H9 (cell line): ENCODE measurements around the gene EGR4. TPM values are rescaled to one million over a fixed set of nuclear protein-coding genes. Genes with fewer than 3 reads are reported as not detected.

Experiments
- DNase-seq: peaks from one replicate; pipeline ENCODE4 v3.0.0-alpha.2; 2017
- H2AFZ ChIP-seq: one replicate; pipeline ENCODE4 v1.6.1; 2013; ENCODE audit warnings: mild to moderate bottlenecking, low read length, control low read depth, moderate library complexity
- H2AK5ac ChIP-seq: 2 replicates; pipeline ENCODE4 v1.6.1; 2013; ENCODE audit warnings: low read length, control low read depth, mixed read lengths; ENCODE audit not compliant: insufficient read length
- H2BK120ac ChIP-seq: one replicate; pipeline ENCODE4 v1.6.1; 2013; ENCODE audit warnings: low read depth, mild to moderate bottlenecking, low read length, control low read depth, inconsistent platforms; ENCODE audit not compliant: poor library complexity, severe bottlenecking
- H2BK12ac ChIP-seq: 2 replicates; pipeline ENCODE4 v1.6.1; 2013; ENCODE audit warnings: low read length, control low read depth, mixed read lengths, low read depth; ENCODE audit not compliant: insufficient read length
- H2BK15ac ChIP-seq: 2 replicates; pipeline ENCODE4 v1.6.1; 2013; ENCODE audit warnings: low read depth, low read length, control low read depth
- H2BK20ac ChIP-seq: one replicate; pipeline ENCODE4 v1.6.1; 2013; ENCODE audit warnings: low read depth, mild to moderate bottlenecking, low read length, control low read depth, inconsistent platforms; ENCODE audit not compliant: poor library complexity, severe bottlenecking
- H2BK5ac ChIP-seq: 2 replicates; pipeline ENCODE4 v1.6.1; 2013; ENCODE audit warnings: low read length, control low read depth, mixed read lengths; ENCODE audit not compliant: insufficient read length
- H3K14ac ChIP-seq: 2 replicates; pipeline ENCODE4 v1.6.1; 2013; ENCODE audit warnings: low read length, control low read depth; ENCODE audit not compliant: insufficient read depth
- H3K18ac ChIP-seq: 2 replicates; pipeline ENCODE4 v1.6.1; 2013; ENCODE audit warnings: low read depth, mild to moderate bottlenecking, mixed read lengths, low read length, control low read depth; ENCODE audit not compliant: insufficient read length
- H3K23ac ChIP-seq: 2 replicates; pipeline ENCODE4 v1.6.1; 2013; ENCODE audit warnings: low read length, control low read depth, mixed read lengths, low read depth; ENCODE audit not compliant: insufficient read length
- H3K23me2 ChIP-seq: 2 replicates; pipeline ENCODE4 v1.6.1; 2013; ENCODE audit warnings: low read depth, mild to moderate bottlenecking, mixed read lengths, low read length, control low read depth; ENCODE audit not compliant: insufficient read length, poor library complexity, severe bottlenecking
- H3K27ac ChIP-seq: 2 replicates; pipeline ENCODE4 v1.5.1; 2013; ENCODE audit warnings: low read length, control low read depth, mixed read lengths, low read depth; ENCODE audit not compliant: insufficient read length
- H3K27me3 ChIP-seq: 2 replicates; pipeline ENCODE4 v1.6.1; 2013; ENCODE audit warnings: low read length, control low read depth, inconsistent platforms; ENCODE audit not compliant: insufficient read depth
- H3K4ac ChIP-seq: 2 replicates; pipeline ENCODE4 v1.6.1; 2013; ENCODE audit warnings: low read depth, mild to moderate bottlenecking, control low read depth, inconsistent platforms, low read length, moderate library complexity
- H3K4me1 ChIP-seq: 2 replicates; pipeline ENCODE4 v1.6.1; 2013; ENCODE audit warnings: low read length, control low read depth, inconsistent platforms; ENCODE audit not compliant: insufficient read depth
- H3K4me2 ChIP-seq: 2 replicates; pipeline ENCODE4 v1.6.1; 2013; ENCODE audit warnings: low read length, control low read depth, mixed read lengths; ENCODE audit not compliant: insufficient read length, insufficient read depth
- H3K56ac ChIP-seq: 2 replicates; pipeline ENCODE4 v1.6.1; 2013; ENCODE audit warnings: low read depth, mild to moderate bottlenecking, mixed read lengths, low read length, control low read depth; ENCODE audit not compliant: insufficient read length
- H3K79me1 ChIP-seq: 2 replicates; pipeline ENCODE4 v1.6.1; 2013; ENCODE audit warnings: low read depth, mild to moderate bottlenecking, moderate library complexity, low read length, control low read depth, inconsistent platforms; ENCODE audit not compliant: insufficient read depth, poor library complexity, severe bottlenecking
- H3K79me2 ChIP-seq: 2 replicates; pipeline ENCODE4 v1.6.1; 2013; ENCODE audit warnings: low read length, control low read depth, inconsistent platforms; ENCODE audit not compliant: insufficient read depth
- H3K9ac ChIP-seq: 2 replicates; pipeline ENCODE4 v1.6.1; 2013; ENCODE audit warnings: low read length, control low read depth, mixed read lengths; ENCODE audit not compliant: insufficient read length; ENCODE audit errors: extremely low read depth
- H3K9me3 ChIP-seq: one replicate; pipeline ENCODE4 v1.6.1; 2013; ENCODE audit warnings: low read depth, low read length, inconsistent platforms; ENCODE audit not compliant: control insufficient read depth
- H3T11ph ChIP-seq: one replicate; pipeline ENCODE4 v1.6.1; 2013; ENCODE audit warnings: mild to moderate bottlenecking, low read length, control low read depth, inconsistent platforms
- H4K20me1 ChIP-seq: one replicate; pipeline ENCODE4 v1.6.1; 2013; ENCODE audit not compliant: control insufficient read depth, insufficient read length, insufficient read depth
- H4K5ac ChIP-seq: 2 replicates; pipeline ENCODE4 v1.6.1; 2013; ENCODE audit warnings: low read depth, mild to moderate bottlenecking, mixed read lengths, low read length, control low read depth; ENCODE audit not compliant: insufficient read length
- H4K8ac ChIP-seq: replicated peaks from 2 replicates; pipeline ENCODE4 v1.6.1; 2013; ENCODE audit warnings: low read length, control low read depth, mixed read lengths, low read depth; ENCODE audit not compliant: insufficient read length
- H4K91ac ChIP-seq: 2 replicates; pipeline ENCODE4 v1.6.1; 2013; ENCODE audit warnings: low read depth, mild to moderate bottlenecking, moderate library complexity, mixed read lengths, low read length, control low read depth; ENCODE audit not compliant: insufficient read length
- H3K27ac Mint-ChIP-seq, 3 experiments: 2 replicates in 2 of 3; 3 replicates in 1 of 3; pipeline ENCODE4 v1.8.0; 2020 to 2021; ENCODE audit warnings: mixed read lengths in 3 of 3, mild to moderate bottlenecking in 1 of 3, moderate library complexity in 1 of 3
- H3K27me3 Mint-ChIP-seq: 2 replicates; pipeline ENCODE4 v1.8.0; 2021; ENCODE audit warnings: low read depth, mild to moderate bottlenecking, moderate library complexity, mixed read lengths
- H3K36me3 Mint-ChIP-seq, 3 experiments: 2 replicates in 2 of 3; 3 replicates in 1 of 3; pipeline ENCODE4 v1.8.0; 2020 to 2021; ENCODE audit warnings: low read depth in 3 of 3, mixed read lengths in 3 of 3; ENCODE audit not compliant: insufficient read depth in 1 of 3
- H3K4me1 Mint-ChIP-seq, 2 experiments: 2 replicates each; pipeline ENCODE4 v1.8.0; 2020; ENCODE audit warnings: mixed read lengths in 2 of 2
- H3K4me3 Mint-ChIP-seq, 2 experiments: 2 replicates in 1 of 2; 3 replicates in 1 of 2; pipeline ENCODE4 v1.8.0; 2020 to 2021; ENCODE audit warnings: mild to moderate bottlenecking in 2 of 2, mixed read lengths in 2 of 2, moderate library complexity in 1 of 2
- H3K9me3 Mint-ChIP-seq, 2 experiments: 2 replicates in 1 of 2; 3 replicates in 1 of 2; pipeline ENCODE4 v1.8.0; 2020; ENCODE audit warnings: mild to moderate bottlenecking in 2 of 2, mixed read lengths in 2 of 2, moderate library complexity in 1 of 2
- WGBS: extraction: QIAGEN DNeasy Blood & Tissue Kit; methylation state at CpG from one replicate; pipeline ENCODE4 v1.1.7; 2013; ENCODE audit warnings: missing lambda C conversion rate, low lambda C conversion rate, mixed read lengths; ENCODE audit not compliant: insufficient read length; ENCODE audit errors: extremely low coverage; 5-methylcytosine and 5-hydroxymethylcytosine counted together
- total RNA-seq: library from RNA; stranded (reverse); gene quantifications from 2 replicates; pipeline ENCODE4 v1.2.1, GENCODE V29; 2021
- TF ChIP-seq, protein P1 (sequence below): fragments of 200-600 bp; sonication (generic); conservative IDR thresholded peaks from 3 replicates; pipeline ENCODE4 v1.8.0; 2021; ENCODE audit warnings: antibody characterized with exemption, mild to moderate bottlenecking

The EGR4 gene
- total RNA-seq, 1 experiment from 2014 or later: 0.85 TPM

DNA sequence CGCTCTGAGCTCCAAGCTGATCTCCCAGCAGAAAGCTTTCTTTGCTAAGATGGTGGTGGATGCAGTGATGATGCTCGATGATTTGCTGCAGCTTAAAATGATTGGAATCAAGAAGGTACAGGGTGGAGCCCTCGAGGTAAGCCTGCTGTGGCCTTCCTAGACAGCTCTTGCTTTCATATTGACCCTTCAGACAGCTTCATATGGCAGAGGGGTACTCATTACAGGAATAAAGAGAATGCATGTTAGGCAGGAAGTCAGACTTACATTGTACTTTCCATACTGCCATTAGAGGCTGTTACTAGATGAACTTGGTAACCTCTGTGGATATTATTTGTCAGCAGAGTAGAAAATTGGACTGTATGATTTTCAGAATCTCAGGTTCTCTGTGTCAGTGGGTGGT is 48.8 kb downstream of the EGR4 start:
- Mint-ChIP-seq H3K36me3 (peaks cover 45 to 92% (median 90%) of the 10 kb centered on the region in 3 experiments), H3K27me3 (no peaks in the 10 kb centered on the region), H3K4me1 (no peaks in the 10 kb centered on the region), H3K4me3 (no peak overlapping the region), H3K27ac (peak overlapping the region in 1 of 3 experiments; percentile 92; a peak in 2 of 7 replicates), H3K9me3 (no peaks in the 10 kb centered on the region)
- Histone ChIP-seq H3T11ph (no peak overlapping the region), H3K79me2 (no peaks in the 10 kb centered on the region; the same call in 1 of the 2 replicates), H2BK12ac (no peak overlapping the region), H3K4me1 (no peaks in the 10 kb centered on the region), H3K18ac (no peak overlapping the region), H2BK5ac (no peak overlapping the region), H2BK20ac (no peak overlapping the region), H2BK15ac (no peak overlapping the region), H3K23me2 (no peaks in the 10 kb centered on the region), H2AFZ (no peak overlapping the region), H3K4me2 (no peak overlapping the region), H3K14ac (no peak overlapping the region), H3K27me3 (no peaks in the 10 kb centered on the region), H4K91ac (no peak overlapping the region), H4K20me1 (no peaks in the 10 kb centered on the region), H3K9me3 (no peaks in the 10 kb centered on the region), H4K5ac (no peak overlapping the region), H3K56ac (no peak overlapping the region), H3K79me1 (no peaks in the 10 kb centered on the region), H4K8ac (no peak overlapping the region), H3K4ac (no peak overlapping the region), H2AK5ac (no peak overlapping the region), H2BK120ac (no peak overlapping the region), H3K27ac (no peak overlapping the region), H3K9ac (no peak overlapping the region), H3K23ac (no peak overlapping the region)
- no CpG with 5 or more reads among the region's 3 CpGs for WGBS
- TF ChIP-seq, protein P1, sequence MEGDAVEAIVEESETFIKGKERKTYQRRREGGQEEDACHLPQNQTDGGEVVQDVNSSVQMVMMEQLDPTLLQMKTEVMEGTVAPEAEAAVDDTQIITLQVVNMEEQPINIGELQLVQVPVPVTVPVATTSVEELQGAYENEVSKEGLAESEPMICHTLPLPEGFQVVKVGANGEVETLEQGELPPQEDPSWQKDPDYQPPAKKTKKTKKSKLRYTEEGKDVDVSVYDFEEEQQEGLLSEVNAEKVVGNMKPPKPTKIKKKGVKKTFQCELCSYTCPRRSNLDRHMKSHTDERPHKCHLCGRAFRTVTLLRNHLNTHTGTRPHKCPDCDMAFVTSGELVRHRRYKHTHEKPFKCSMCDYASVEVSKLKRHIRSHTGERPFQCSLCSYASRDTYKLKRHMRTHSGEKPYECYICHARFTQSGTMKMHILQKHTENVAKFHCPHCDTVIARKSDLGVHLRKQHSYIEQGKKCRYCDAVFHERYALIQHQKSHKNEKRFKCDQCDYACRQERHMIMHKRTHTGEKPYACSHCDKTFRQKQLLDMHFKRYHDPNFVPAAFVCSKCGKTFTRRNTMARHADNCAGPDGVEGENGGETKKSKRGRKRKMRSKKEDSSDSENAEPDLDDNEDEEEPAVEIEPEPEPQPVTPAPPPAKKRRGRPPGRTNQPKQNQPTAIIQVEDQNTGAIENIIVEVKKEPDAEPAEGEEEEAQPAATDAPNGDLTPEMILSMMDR: no peak
- DNase-seq: no peak
